Large intestine (tissue), 3 donors: Measurements from ENCODE around the gene RNF145. TPM values are rescaled to one million over a fixed set of nuclear protein-coding genes. Genes with fewer than 3 reads are reported as not detected.
"Not testable (repeated sequence)": the region's sequence is repeated elsewhere in the genome, so short reads cannot be mapped to it uniquely, and the experiment has no call there.

Source experiments
- DNase-seq, 2 donors: peaks; one replicate each; pipeline versions ENCODE4 v3.0.0 to v3.0.0-alpha.2; 2013
- H3K27ac ChIP-seq: one replicate; pipeline ENCODE4 v1.5.1; 2013; ENCODE audit warnings: low read length
- H3K27me3 ChIP-seq: 2 replicates; pipeline ENCODE4 v1.6.1; 2013; ENCODE audit warnings: low read length; ENCODE audit not compliant: control insufficient read depth, insufficient read depth
- H3K36me3 ChIP-seq: 2 replicates; pipeline ENCODE4 v1.6.1; 2013; ENCODE audit warnings: low read length; ENCODE audit not compliant: control insufficient read depth, insufficient read depth
- H3K4me1 ChIP-seq: one replicate; pipeline ENCODE4 v1.6.1; 2013; ENCODE audit warnings: low read length; ENCODE audit not compliant: control insufficient read depth, insufficient read depth
- H3K4me3 ChIP-seq: one replicate; pipeline ENCODE4 v1.5.1; 2013; ENCODE audit warnings: low read length
- H3K9me3 ChIP-seq: one replicate; pipeline ENCODE4 v1.6.1; 2013; ENCODE audit warnings: mild to moderate bottlenecking, low read depth, low read length, moderate library complexity; ENCODE audit not compliant: control insufficient read depth
- WGBS: methylation state at CpG from one replicate; pipeline ENCODE4 v1.1.5; 2013; ENCODE audit warnings: low lambda C conversion rate; ENCODE audit not compliant: insufficient coverage; 5-methylcytosine and 5-hydroxymethylcytosine counted together
- polyA plus RNA-seq: library from polyadenylated mRNA; unstranded; fragments of 120-200 nt; gene quantifications from one replicate; pipeline ENCODE4 v1.2.1, GENCODE V29; 2013

The RNF145 gene
- polyA plus RNA-seq, 1 donor, result 52.6 TPM

GRCh38 chr5:159242656-159243055, 33.3 kb upstream of the RNF145 start:
- H3K27me3 ChIP-seq, result peaks cover 10% of the 10 kb centered on the region
- no peak overlapping the region for H3K27ac ChIP-seq
- WGBS, result 50% methylated on average over 2 of the region's 4 CpGs
- H3K4me1 ChIP-seq, result no peaks in the 10 kb centered on the region
- no peaks in the 10 kb centered on the region for H3K36me3 ChIP-seq
- H3K9me3 ChIP-seq, result no peaks in the 10 kb centered on the region
- DNase-seq, result no peak
- H3K4me3 ChIP-seq, result no peak overlapping the region

GRCh38 chr5:159241946-159242552, 32.7 kb upstream of the RNF145 start:
- 82% methylated on average over 2 of the region's 2 CpGs for WGBS
- no peak overlapping the region for H3K4me3 ChIP-seq
- H3K9me3 ChIP-seq, result no peaks in the 10 kb centered on the region
- H3K36me3 ChIP-seq, result no peaks in the 10 kb centered on the region
- no peaks in the 10 kb centered on the region for H3K4me1 ChIP-seq
- DNase-seq, result no peak
- peaks cover 7% of the 10 kb centered on the region for H3K27me3 ChIP-seq
- H3K27ac ChIP-seq, result no peak overlapping the region

GRCh38 chr5:159240301-159240870, 31.0 kb upstream of the RNF145 start:
- Histone ChIP-seq H3K36me3 (no peaks in the 10 kb centered on the region), H3K4me3 (no peak overlapping the region), H3K27me3 (peaks cover 4% of the 10 kb centered on the region), H3K9me3 (no peaks in the 10 kb centered on the region), H3K4me1 (no peaks in the 10 kb centered on the region), H3K27ac (no peak overlapping the region)
- peak; percentile 10 to 21 for DNase-seq
- WGBS, result no CpG with 5 or more reads among the region's 4 CpGs

GRCh38 chr5:159235871-159236520, 26.6 kb upstream of the RNF145 start:
- not testable (repeated sequence) for H3K36me3 ChIP-seq, H3K27me3 ChIP-seq, H3K9me3 ChIP-seq, H3K27ac ChIP-seq, H3K4me1 ChIP-seq, H3K4me3 ChIP-seq, DNase-seq
- WGBS, result no CpG with 5 or more reads among the region's 2 CpGs

GRCh38 chr5:159231167-159231566, 21.8 kb upstream of the RNF145 start:
- Histone ChIP-seq H3K9me3 (no peaks in the 10 kb centered on the region), H3K36me3 (no peaks in the 10 kb centered on the region), H3K4me3 (no peak overlapping the region), H3K4me1 (peaks cover 4% of the 10 kb centered on the region), H3K27me3 (no peaks in the 10 kb centered on the region), H3K27ac (no peak overlapping the region)
- DNase-seq, result no peak
- WGBS, result no CpG with 5 or more reads among the region's 2 CpGs

GRCh38 chr5:159230657-159231056, 21.3 kb upstream of the RNF145 start:
- Histone ChIP-seq H3K27ac (no peak overlapping the region), H3K4me3 (no peak overlapping the region), H3K27me3 (no peaks in the 10 kb centered on the region), H3K4me1 (peaks cover 4% of the 10 kb centered on the region), H3K36me3 (no peaks in the 10 kb centered on the region), H3K9me3 (no peaks in the 10 kb centered on the region)
- DNase-seq, result peak; percentile 9 to 13
- no CpG with 5 or more reads among the region's 3 CpGs for WGBS

- not testable (repeated sequence) for H3K4me3 ChIP-seq, H3K36me3 ChIP-seq, H3K4me1 ChIP-seq, H3K9me3 ChIP-seq, DNase-seq, H3K27ac ChIP-seq, H3K27me3 ChIP-seq
- no CpG with 5 or more reads among the region's 5 CpGs for WGBS
Observed at GRCh38 chr5:159228097-159228496, 18.7 kb upstream of the RNF145 start.

GRCh38 chr5:159227452-159227851, 18.1 kb upstream of the RNF145 start:
- Histone ChIP-seq H3K9me3 (no peaks in the 10 kb centered on the region), H3K4me1 (peaks cover 4% of the 10 kb centered on the region), H3K27ac (no peak overlapping the region), H3K36me3 (no peaks in the 10 kb centered on the region), H3K27me3 (no peaks in the 10 kb centered on the region), H3K4me3 (no peak overlapping the region)
- DNase-seq, result no peak
- WGBS, result no CpG with 5 or more reads among the region's 3 CpGs

- no peak overlapping the region for H3K4me3 ChIP-seq
- no peaks in the 10 kb centered on the region for H3K9me3 ChIP-seq
- no peaks in the 10 kb centered on the region for H3K27me3 ChIP-seq
- peak; percentile 42 to 60 for DNase-seq
- no peak overlapping the region for H3K27ac ChIP-seq
- H3K4me1 ChIP-seq, result peaks cover 4% of the 10 kb centered on the region
- no peaks in the 10 kb centered on the region for H3K36me3 ChIP-seq
Observed at GRCh38 chr5:159226451-159226850, 17.1 kb upstream of the RNF145 start.

- Histone ChIP-seq H3K27me3 (no peaks in the 10 kb centered on the region), H3K4me3 (no peak overlapping the region), H3K9me3 (no peaks in the 10 kb centered on the region), H3K36me3 (no peaks in the 10 kb centered on the region), H3K4me1 (peaks cover 4% of the 10 kb centered on the region), H3K27ac (no peak overlapping the region)
- no peak for DNase-seq
- WGBS, result no CpG with 5 or more reads among the region's 2 CpGs
Observed at GRCh38 chr5:159224471-159224870, 15.1 kb upstream of the RNF145 start.

- Histone ChIP-seq H3K9me3 (no peaks in the 10 kb centered on the region), H3K4me3 (no peak overlapping the region), H3K27ac (no peak overlapping the region), H3K36me3 (no peaks in the 10 kb centered on the region), H3K4me1 (peaks cover 11% of the 10 kb centered on the region), H3K27me3 (no peaks in the 10 kb centered on the region)
- no peak for DNase-seq
- WGBS, result 80% methylated on average over 1 of the region's 3 CpGs
Observed at GRCh38 chr5:159223469-159223868, 14.1 kb upstream of the RNF145 start.
